ENCODE measurements around the gene HOXC13.

Gene HOXC13

GRCh38 chr12:53995378-53996239 is 57.0 kb downstream of the HOXC13 start:
- DNase-seq = peak; percentile 71
